Peyer's patch (tissue), 4 donors: Measurements from ENCODE around the gene EFEMP1.

Experiments
- CTCF ChIP-seq, 6 experiments: fragments of 450-650 bp in 4 of 6; fragments of 200-600 bp in 2 of 6; sonication (generic) in 1 of 6; IDR thresholded peaks; one replicate each; pipeline ENCODE4 v1.5.1; 2017 to 2019; ENCODE audit warnings: antibody characterized with exemption in 6 of 6, mild to moderate bottlenecking in 3 of 6, moderate library complexity in 1 of 6
- POLR2A ChIP-seq, 2 donors: fragments of 450-650 bp; IDR thresholded peaks; one replicate each; pipeline ENCODE4 v1.5.1; 2017; ENCODE audit warnings: antibody characterized with exemption in 2 of 2, mild to moderate bottlenecking in 2 of 2, moderate library complexity in 2 of 2

- TF ChIP-seq CTCF (IDR thresholded peaks at IDR 0.05) (no peak), POLR2A (IDR thresholded peaks at IDR 0.05) (no peak)
Observed at GRCh38 chr2:55888936-55889335, 34.6 kb downstream of the EFEMP1 start.
